Measurements from ENCODE around the gene SPATA46.

SPATA46 gene

GRCh38 chr1:162324396-162324795 is 52.3 kb downstream of the SPATA46 start:
- no peak for TF ChIP-seq SP1 (IDR thresholded peaks at IDR 0.05)
- TF ChIP-seq L3MBTL2 (conservative IDR thresholded peaks at IDR 0.05) = no peak
- TF ChIP-seq FOXA1 (IDR thresholded peaks at IDR 0.05) = no peak
- TF ChIP-seq NFRKB (IDR thresholded peaks at IDR 0.05) = no peak
- TF ChIP-seq CTBP1 (IDR thresholded peaks at IDR 0.05; ENCODE audit: borderline replicate concordance) = no peak
- TF ChIP-seq ZNF384 (IDR thresholded peaks at IDR 0.05) = no peak
- TF ChIP-seq ARNT (IDR thresholded peaks at IDR 0.05) = no peak
- no peak for TF ChIP-seq LEF1 (IDR thresholded peaks at IDR 0.05; ENCODE audit: borderline replicate concordance)
- no peak for TF ChIP-seq HDGF (IDR thresholded peaks at IDR 0.05; ENCODE audit: borderline replicate concordance)
- TF ChIP-seq FOXK2 (IDR thresholded peaks at IDR 0.05) = no peak
- no peak for DNase-seq (ENCODE audit: extremely low spot score)
- ChIA-PET CTCF (no interaction called here), POLR2A (interaction anchor here (0.6 kb wide), 1 partner anchor 77 kb away, joined by 3 read pairs; no protein-coding TSS in a partner anchor)
